Caco-2 (cell line): ENCODE measurements around the gene NADK. TPM values are rescaled to one million over a fixed set of nuclear protein-coding genes. Genes with fewer than 3 reads are reported as not detected.
A peak's percentile ranks its signal among the peaks of the same experiment; 100 is the strongest.

Experiments
- BruUV-seq: library from RNA; stranded (reverse); fragments of 400-500 nt; replicated peaks from 2 replicates; lab custom pipeline; 2021; lab: Mats Ljungman, UMichigan
- CTCF ChIA-PET: fragments of 300-600 bp; sonication (Branson Sonifier 250); formaldehyde crosslinking; loops from one replicate; lab custom pipeline; 2022; ENCODE audit warnings: antibody characterized with exemption; lab: Charles Lee
- POLR2A ChIA-PET: fragments of 300-600 bp; sonication (Branson Sonifier 250); formaldehyde crosslinking; loops from one replicate; lab custom pipeline; 2022; ENCODE audit warnings: antibody characterized with exemption; lab: Charles Lee
- DNase-seq, 2 experiments: peaks; one replicate each; pipeline versions ENCODE4 v3.0.0 to v3.0.0-alpha.2; 2020 to 2022
- H3K27me3 ChIP-seq: replicated peaks from 2 replicates; pipeline ENCODE4 v1.6.0; 2011; ENCODE audit warnings: low read length; ENCODE audit not compliant: control insufficient read depth, insufficient read depth
- H3K36me3 ChIP-seq: 2 replicates; pipeline ENCODE4 v1.5.1; 2011; ENCODE audit warnings: low read length; ENCODE audit not compliant: control insufficient read depth, insufficient read depth
- H3K4me1 ChIP-seq: fragments of 250-450 bp; sonication (Bioruptor Pico); 2 replicates; pipeline ENCODE4 v1.5.1; 2020; ENCODE audit warnings: mild to moderate bottlenecking
- H3K4me3 ChIP-seq: 2 replicates; pipeline ENCODE4 v1.5.1; 2011; ENCODE audit warnings: low read depth, mild to moderate bottlenecking, control low read depth, low read length
- H3K9me3 ChIP-seq: fragments of 250-450 bp; sonication (Bioruptor Pico); 2 replicates; pipeline ENCODE4 v1.5.1; 2020; ENCODE audit warnings: mild to moderate bottlenecking, moderate library complexity
- H3K27ac Mint-ChIP-seq: one replicate; pipeline ENCODE4 v1.8.0; 2022; ENCODE audit warnings: mixed read lengths; ENCODE audit not compliant: unreplicated experiment
- H3K27me3 Mint-ChIP-seq: one replicate; pipeline ENCODE4 v1.8.0; 2022; ENCODE audit warnings: mixed read lengths; ENCODE audit not compliant: insufficient read depth, unreplicated experiment
- H3K36me3 Mint-ChIP-seq: one replicate; pipeline ENCODE4 v1.8.0; 2022; ENCODE audit warnings: mild to moderate bottlenecking, mixed read lengths; ENCODE audit not compliant: insufficient read depth, unreplicated experiment
- H3K4me1 Mint-ChIP-seq: one replicate; pipeline ENCODE4 v1.8.0; 2022; ENCODE audit warnings: low read depth, mixed read lengths; ENCODE audit not compliant: unreplicated experiment
- H3K4me3 Mint-ChIP-seq: one replicate; pipeline ENCODE4 v1.8.0; 2022; ENCODE audit warnings: mild to moderate bottlenecking, moderate library complexity, mixed read lengths; ENCODE audit not compliant: unreplicated experiment
- H3K9me3 Mint-ChIP-seq: one replicate; pipeline ENCODE4 v1.8.0; 2022; ENCODE audit warnings: mixed read lengths; ENCODE audit not compliant: unreplicated experiment
- CTCF ChIP-seq, 2 experiments: fragments of 200-600 bp in 1 of 2; IDR thresholded peaks; 1 replicate in 1 of 2; 2 replicates in 1 of 2; pipeline versions ENCODE4 v1.5.1 to v1.8.0; 2011 to 2022; ENCODE audit warnings: antibody characterized with exemption in 1 of 2, control low read depth in 1 of 2, inconsistent platforms in 1 of 2, low read depth in 1 of 2, low read length in 1 of 2, mild to moderate bottlenecking in 1 of 2, moderate library complexity in 1 of 2; ENCODE audit not compliant: insufficient read depth in 1 of 2, severe bottlenecking in 1 of 2, unreplicated experiment in 1 of 2
- intact Hi-C: fragments of 100-400 bp; cut with micrococcal nuclease; formaldehyde crosslinking; loops from one replicate; pipeline ENCODE4 v1.10.0; 2022; ENCODE audit not compliant: unreplicated experiment
- total RNA-seq: library from RNA; stranded (reverse); gene quantifications from 2 replicates; pipeline ENCODE4 v1.2.3, GENCODE V29; 2022

Gene NADK
- total RNA-seq, 1 experiment from 2014 or later: 85.8 TPM

GRCh38 chr1:1777583-1777899 lies 729 bp downstream of the NADK start:
- intact Hi-C loops: loop anchor here (5.0 kb wide), 1 partner anchor 80 kb away; no protein-coding TSS in a partner anchor
- H3K9me3 ChIP-seq: peaks cover 2% of the 10 kb centered on the region; the same call in 1 of the 2 replicates
- ChIA-PET POLR2A (interaction anchor here (1.2 kb wide), 1 partner anchor 53 kb away, joined by 11 read pairs; the partner anchor contains the start of gene CDK11A), CTCF (interaction anchor here (0.9 kb wide), 1 partner anchor 131 kb away, joined by 3 read pairs; no protein-coding TSS in a partner anchor)
- H3K4me3 ChIP-seq: peak overlapping the region; percentile 94
- Mint-ChIP-seq H3K27ac (peak overlapping the region; percentile 90), H3K4me1 (peaks cover 18% of the 10 kb centered on the region), H3K27me3 (no peaks in the 10 kb centered on the region), H3K4me3 (peak overlapping the region; percentile 80), H3K9me3 (no peaks in the 10 kb centered on the region), H3K36me3 (peaks cover 29% of the 10 kb centered on the region)
- no peak for TF ChIP-seq CTCF (IDR thresholded peaks at IDR 0.05; ENCODE audit: insufficient read depth in 1 of 2, low read depth in 1 of 2, low read length in 1 of 2, severe bottlenecking in 1 of 2, unreplicated experiment in 1 of 2)
- peaks cover 21% of the 10 kb centered on the region for H3K4me1 ChIP-seq
- DNase-seq: no peak
- H3K27me3 ChIP-seq: no peaks in the 10 kb centered on the region
- BruUV-seq: no TSS peak
- no peaks in the 10 kb centered on the region for H3K36me3 ChIP-seq

GRCh38 chr1:1776672-1777582 lies 1.3 kb downstream of the NADK start:
- peak overlapping the region; percentile 80 for H3K4me3 Mint-ChIP-seq
- POLR2A ChIA-PET: interaction anchor here (1.2 kb wide), 1 partner anchor 53 kb away, joined by 11 read pairs; the partner anchor contains the start of gene CDK11A
- DNase-seq: no peak
- BruUV-seq: TSS peak; percentile 37
- H3K27ac Mint-ChIP-seq: peak overlapping the region; percentile 90
- no peaks in the 10 kb centered on the region for H3K36me3 ChIP-seq
- no peaks in the 10 kb centered on the region for H3K9me3 Mint-ChIP-seq
- peak overlapping the region; percentile 94 for H3K4me3 ChIP-seq
- peaks cover 18% of the 10 kb centered on the region for H3K4me1 Mint-ChIP-seq
- H3K4me1 ChIP-seq: peaks cover 21% of the 10 kb centered on the region
- H3K27me3 ChIP-seq: no peaks in the 10 kb centered on the region
- H3K27me3 Mint-ChIP-seq: no peaks in the 10 kb centered on the region
- peaks cover 2% of the 10 kb centered on the region; the same call in 1 of the 2 replicates for H3K9me3 ChIP-seq
- intact Hi-C loops: loop anchor here (5.0 kb wide), 1 partner anchor 80 kb away; no protein-coding TSS in a partner anchor
- CTCF ChIA-PET: interaction anchor here (0.6 to 0.9 kb wide), 3 partner anchors 12 to 132 kb away, joined by 3 read pairs; no protein-coding TSS in a partner anchor
- H3K36me3 Mint-ChIP-seq: peaks cover 33% of the 10 kb centered on the region
- no peak for TF ChIP-seq CTCF (IDR thresholded peaks at IDR 0.05; ENCODE audit: insufficient read depth in 1 of 2, low read depth in 1 of 2, low read length in 1 of 2, severe bottlenecking in 1 of 2, unreplicated experiment in 1 of 2)
